ENCODE data around the gene ABCA12.

ABCA12 gene

DNA sequence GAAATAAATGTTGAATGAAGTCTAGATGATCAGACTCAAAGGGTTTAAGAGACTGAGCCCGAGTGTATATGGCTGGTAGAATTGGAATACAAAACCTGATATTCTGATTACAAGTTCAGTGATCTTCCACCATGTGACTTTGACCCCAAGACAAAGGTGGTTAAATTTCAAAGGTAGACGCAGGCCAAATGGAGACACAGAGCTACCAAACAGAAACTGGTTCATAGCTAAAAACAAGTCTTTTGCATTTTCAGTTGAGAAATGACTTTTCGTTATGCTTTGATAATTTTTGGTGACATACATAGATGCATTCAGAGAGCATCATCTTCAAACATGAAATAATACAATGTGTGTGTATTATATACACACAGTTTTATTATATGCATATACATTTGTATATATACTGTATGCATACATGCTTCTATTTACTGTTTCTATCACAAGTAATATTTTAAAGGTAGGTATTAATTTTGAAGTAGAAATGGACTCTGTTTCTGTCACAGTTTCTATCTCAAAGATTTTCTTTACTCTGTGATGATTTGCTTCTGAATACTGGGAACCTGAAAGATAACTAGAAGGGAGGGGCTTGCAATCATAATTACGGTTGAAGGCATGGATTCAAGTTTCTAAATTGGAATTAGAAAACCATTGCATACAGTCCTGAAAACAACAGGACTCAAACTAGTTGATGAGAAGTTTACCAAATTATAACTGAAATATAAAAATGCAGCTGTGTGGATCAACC is 142.3 kb downstream of the ABCA12 start:
- Histone ChIP-seq H3K9me3 (ENCODE audit: control insufficient read depth in 2 of 2, low read length in 2 of 2) (no peaks in the 10 kb centered on the region), H3K4me1 (ENCODE audit: control insufficient read depth in 2 of 2, insufficient read depth in 2 of 2, low read length in 2 of 2) (no peaks in the 10 kb centered on the region), H3K9ac (ENCODE audit: low read depth in 1 of 2, low read length in 2 of 2) (no peak overlapping the region), H3K27me3 (ENCODE audit: control insufficient read depth in 2 of 2, insufficient read depth in 2 of 2, low read length in 2 of 2) (no peaks in the 10 kb centered on the region), H3K36me3 (ENCODE audit: control insufficient read depth in 2 of 2, insufficient read depth in 2 of 2, low read length in 2 of 2) (no peaks in the 10 kb centered on the region), H3K4me3 (ENCODE audit: low read length in 2 of 2) (no peak overlapping the region), H3K27ac (ENCODE audit: low read depth in 2 of 2, low read length in 2 of 2) (no peak overlapping the region)

DNA sequence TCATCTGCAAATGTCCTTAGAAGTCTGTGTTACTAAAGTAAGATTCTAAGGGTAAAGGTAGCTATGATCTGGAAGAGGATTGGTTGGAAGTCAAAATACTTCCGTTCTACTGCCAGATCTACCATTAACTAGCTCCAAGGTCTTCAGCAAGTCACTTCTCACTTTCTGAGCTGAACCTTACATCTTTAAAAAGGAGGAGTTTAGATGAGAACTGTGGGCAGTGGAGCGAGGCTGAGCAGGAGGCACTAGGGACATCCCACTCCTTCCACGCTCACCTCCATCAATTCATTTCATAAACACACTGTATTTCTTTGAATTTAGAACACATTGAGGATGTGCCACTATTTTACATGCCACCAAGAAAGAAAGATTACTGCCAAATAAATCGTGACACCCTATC is 143.0 kb downstream of the ABCA12 start:
- Histone ChIP-seq H3K9me3 (ENCODE audit: control insufficient read depth in 2 of 2, low read length in 2 of 2) (no peaks in the 10 kb centered on the region), H3K27ac (ENCODE audit: low read depth in 2 of 2, low read length in 2 of 2) (no peak overlapping the region), H3K27me3 (ENCODE audit: control insufficient read depth in 2 of 2, insufficient read depth in 2 of 2, low read length in 2 of 2) (no peaks in the 10 kb centered on the region)

GRCh38 chr2:214992911-214993310 is 145.5 kb downstream of the ABCA12 start:
- no peak overlapping the region for H3K27ac ChIP-seq (ENCODE audit: low read depth in 2 of 2, low read length in 2 of 2)
- no peaks in the 10 kb centered on the region for H3K27me3 ChIP-seq (ENCODE audit: control insufficient read depth in 2 of 2, insufficient read depth in 2 of 2, low read length in 2 of 2)
- H3K4me3 ChIP-seq (ENCODE audit: low read length in 2 of 2) = no peak overlapping the region
- H3K36me3 ChIP-seq (ENCODE audit: control insufficient read depth in 2 of 2, insufficient read depth in 2 of 2, low read length in 2 of 2) = no peaks in the 10 kb centered on the region
- no peak overlapping the region for H3K9ac ChIP-seq (ENCODE audit: low read depth in 1 of 2, low read length in 2 of 2)
- no peaks in the 10 kb centered on the region for H3K4me1 ChIP-seq (ENCODE audit: control insufficient read depth in 2 of 2, insufficient read depth in 2 of 2, low read length in 2 of 2)
- no peaks in the 10 kb centered on the region for H3K9me3 ChIP-seq (ENCODE audit: control insufficient read depth in 2 of 2, low read length in 2 of 2)

More for the DNA sequence above, 143.0 kb downstream of the ABCA12 start:
- no peaks in the 10 kb centered on the region for H3K4me1 ChIP-seq (ENCODE audit: control insufficient read depth in 2 of 2, insufficient read depth in 2 of 2, low read length in 2 of 2)
- no peak overlapping the region for H3K4me3 ChIP-seq (ENCODE audit: low read length in 2 of 2)
- no peaks in the 10 kb centered on the region for H3K36me3 ChIP-seq (ENCODE audit: control insufficient read depth in 2 of 2, insufficient read depth in 2 of 2, low read length in 2 of 2)
- no peak overlapping the region for H3K9ac ChIP-seq (ENCODE audit: low read depth in 1 of 2, low read length in 2 of 2)

DNA sequence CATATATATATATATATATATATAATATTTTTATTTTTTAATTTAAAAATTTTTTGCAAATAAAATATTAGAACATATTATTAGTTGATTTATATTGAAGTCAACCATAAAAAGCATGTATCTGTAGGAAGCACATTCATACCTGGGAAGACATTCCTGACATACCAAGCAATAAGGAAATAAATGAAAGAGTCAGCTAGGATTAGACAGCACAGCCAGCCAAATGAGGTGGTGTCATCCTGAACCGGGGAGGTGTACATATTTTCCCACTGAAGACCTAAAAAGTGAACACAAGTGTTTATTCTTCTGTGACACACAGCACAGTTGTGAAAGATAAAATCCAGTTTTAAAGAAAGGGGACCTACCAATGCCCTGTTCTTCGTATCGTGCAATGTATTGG is 149.2 kb downstream of the ABCA12 start:
- Histone ChIP-seq H3K9ac (ENCODE audit: low read depth in 1 of 2, low read length in 2 of 2) (no peak overlapping the region), H3K9me3 (ENCODE audit: control insufficient read depth in 2 of 2, low read length in 2 of 2) (no peaks in the 10 kb centered on the region)

DNA sequence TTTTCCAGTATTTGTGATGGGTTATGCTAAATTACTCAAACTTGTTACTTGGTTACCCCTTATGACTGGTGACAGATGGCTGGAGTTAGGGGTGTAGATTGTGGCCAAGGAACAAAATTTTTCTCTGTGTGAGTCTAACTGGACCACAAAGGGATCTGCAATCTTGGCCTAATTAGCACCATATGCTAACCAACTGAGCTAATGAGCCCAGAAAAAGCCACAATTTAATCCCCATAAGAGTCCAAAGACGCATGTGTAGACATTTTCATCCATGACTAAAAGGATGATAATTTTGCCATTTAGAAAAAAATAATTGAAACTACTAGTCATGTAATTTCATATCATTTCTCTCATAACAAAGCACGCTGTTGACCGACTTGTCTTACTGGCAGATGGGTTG is 151.2 kb downstream of the ABCA12 start:
- no peaks in the 10 kb centered on the region for H3K9me3 ChIP-seq (ENCODE audit: control insufficient read depth in 2 of 2, low read length in 2 of 2)
- H3K27ac ChIP-seq (ENCODE audit: low read depth in 2 of 2, low read length in 2 of 2) = no peak overlapping the region
- H3K36me3 ChIP-seq (ENCODE audit: control insufficient read depth in 2 of 2, insufficient read depth in 2 of 2, low read length in 2 of 2) = no peaks in the 10 kb centered on the region
- H3K27me3 ChIP-seq (ENCODE audit: control insufficient read depth in 2 of 2, insufficient read depth in 2 of 2, low read length in 2 of 2) = no peaks in the 10 kb centered on the region
- no peak overlapping the region for H3K9ac ChIP-seq (ENCODE audit: low read depth in 1 of 2, low read length in 2 of 2)
- H3K4me1 ChIP-seq (ENCODE audit: control insufficient read depth in 2 of 2, insufficient read depth in 2 of 2, low read length in 2 of 2) = no peaks in the 10 kb centered on the region
- no peak overlapping the region for H3K4me3 ChIP-seq (ENCODE audit: low read length in 2 of 2)

More for the DNA sequence above, 149.2 kb downstream of the ABCA12 start:
- Histone ChIP-seq H3K4me1 (ENCODE audit: control insufficient read depth in 2 of 2, insufficient read depth in 2 of 2, low read length in 2 of 2) (no peaks in the 10 kb centered on the region), H3K27ac (ENCODE audit: low read depth in 2 of 2, low read length in 2 of 2) (no peak overlapping the region), H3K27me3 (ENCODE audit: control insufficient read depth in 2 of 2, insufficient read depth in 2 of 2, low read length in 2 of 2) (no peaks in the 10 kb centered on the region), H3K36me3 (ENCODE audit: control insufficient read depth in 2 of 2, insufficient read depth in 2 of 2, low read length in 2 of 2) (no peaks in the 10 kb centered on the region), H3K4me3 (ENCODE audit: low read length in 2 of 2) (no peak overlapping the region)

GRCh38 chr2:214985619-214986018 is 152.8 kb downstream of the ABCA12 start:
- Histone ChIP-seq H3K9ac (ENCODE audit: low read depth in 1 of 2, low read length in 2 of 2) (no peak overlapping the region), H3K4me1 (ENCODE audit: control insufficient read depth in 2 of 2, insufficient read depth in 2 of 2, low read length in 2 of 2) (no peaks in the 10 kb centered on the region), H3K27me3 (ENCODE audit: control insufficient read depth in 2 of 2, insufficient read depth in 2 of 2, low read length in 2 of 2) (no peaks in the 10 kb centered on the region), H3K9me3 (ENCODE audit: control insufficient read depth in 2 of 2, low read length in 2 of 2) (no peaks in the 10 kb centered on the region), H3K27ac (ENCODE audit: low read depth in 2 of 2, low read length in 2 of 2) (no peak overlapping the region), H3K4me3 (ENCODE audit: low read length in 2 of 2) (no peak overlapping the region), H3K36me3 (ENCODE audit: control insufficient read depth in 2 of 2, insufficient read depth in 2 of 2, low read length in 2 of 2) (no peaks in the 10 kb centered on the region)

DNA sequence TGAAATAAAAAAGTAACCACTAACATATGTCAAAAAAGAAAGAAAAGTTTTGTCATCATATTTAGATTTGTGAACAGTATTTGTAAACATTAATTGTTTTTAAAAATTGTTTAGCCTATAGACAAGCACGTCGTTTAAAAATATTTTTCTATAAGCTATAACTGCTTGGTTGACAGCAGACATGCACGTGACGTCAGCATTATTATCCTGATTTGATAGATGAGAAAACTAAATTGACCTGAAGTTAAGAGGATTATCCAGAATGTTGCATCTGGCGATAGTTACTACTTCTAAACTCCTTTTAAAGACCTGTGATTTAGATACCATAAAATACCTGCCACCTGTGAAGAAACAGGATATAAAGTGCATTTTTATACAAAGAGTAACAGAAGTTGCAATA is 172.0 kb downstream of the ABCA12 start:
- no peaks in the 10 kb centered on the region for H3K9me3 ChIP-seq (ENCODE audit: control insufficient read depth in 2 of 2, low read length in 2 of 2)
- H3K36me3 ChIP-seq (ENCODE audit: control insufficient read depth in 2 of 2, insufficient read depth in 2 of 2, low read length in 2 of 2) = no peaks in the 10 kb centered on the region
- no peak overlapping the region for H3K4me3 ChIP-seq (ENCODE audit: low read length in 2 of 2)
- no peaks in the 10 kb centered on the region for H3K4me1 ChIP-seq (ENCODE audit: control insufficient read depth in 2 of 2, insufficient read depth in 2 of 2, low read length in 2 of 2)
- no peak overlapping the region for H3K9ac ChIP-seq (ENCODE audit: low read depth in 1 of 2, low read length in 2 of 2)
- no peak overlapping the region for H3K27ac ChIP-seq (ENCODE audit: low read depth in 2 of 2, low read length in 2 of 2)
- no peaks in the 10 kb centered on the region for H3K27me3 ChIP-seq (ENCODE audit: control insufficient read depth in 2 of 2, insufficient read depth in 2 of 2, low read length in 2 of 2)

DNA sequence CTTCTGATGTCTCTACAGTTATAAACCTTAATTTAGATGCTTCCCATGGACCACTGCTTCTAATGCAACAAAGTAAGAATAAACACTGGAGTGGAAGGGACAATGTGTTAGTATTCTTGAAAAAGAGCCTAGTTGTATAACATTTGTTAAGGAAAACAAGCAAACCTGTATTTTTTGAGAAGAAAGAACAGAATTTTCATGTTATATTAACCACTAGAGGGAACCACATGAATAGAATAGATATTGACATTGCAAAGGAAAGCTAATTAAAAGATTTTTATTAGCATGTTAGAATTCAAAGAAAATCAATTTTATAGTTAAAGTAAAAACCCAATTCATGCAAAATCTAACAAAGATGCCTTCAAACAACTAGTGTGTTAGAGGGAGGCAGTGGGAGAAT is 177.7 kb downstream of the ABCA12 start:
- no peak overlapping the region for H3K27ac ChIP-seq (ENCODE audit: low read depth in 2 of 2, low read length in 2 of 2)
- no peaks in the 10 kb centered on the region for H3K4me1 ChIP-seq (ENCODE audit: control insufficient read depth in 2 of 2, insufficient read depth in 2 of 2, low read length in 2 of 2)
- H3K9ac ChIP-seq (ENCODE audit: low read depth in 1 of 2, low read length in 2 of 2) = no peak overlapping the region
- no peaks in the 10 kb centered on the region for H3K27me3 ChIP-seq (ENCODE audit: control insufficient read depth in 2 of 2, insufficient read depth in 2 of 2, low read length in 2 of 2)
- no peaks in the 10 kb centered on the region for H3K9me3 ChIP-seq (ENCODE audit: control insufficient read depth in 2 of 2, low read length in 2 of 2)
- no peaks in the 10 kb centered on the region for H3K36me3 ChIP-seq (ENCODE audit: control insufficient read depth in 2 of 2, insufficient read depth in 2 of 2, low read length in 2 of 2)
- H3K4me3 ChIP-seq (ENCODE audit: low read length in 2 of 2) = no peak overlapping the region

DNA sequence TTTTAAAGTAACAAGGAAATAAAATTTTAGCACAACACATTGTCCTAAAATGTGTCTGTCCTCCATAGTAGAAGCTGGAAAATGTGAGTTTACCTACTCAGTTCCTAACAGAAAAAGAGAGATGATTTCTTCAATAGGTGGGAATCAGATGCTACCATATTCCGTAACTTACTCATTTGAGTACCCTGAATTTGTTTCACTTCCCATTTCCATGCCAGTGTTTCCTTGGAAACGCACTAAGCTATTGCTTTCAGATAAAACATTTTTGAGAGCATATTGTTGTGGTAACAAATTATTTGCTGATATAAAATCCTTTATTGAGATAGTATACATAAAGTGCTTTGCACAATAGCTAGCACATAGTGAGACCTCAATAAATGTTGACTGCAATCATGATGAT is 191.5 kb downstream of the ABCA12 start:
- Histone ChIP-seq H3K27ac (ENCODE audit: low read depth in 2 of 2, low read length in 2 of 2) (no peak overlapping the region), H3K9ac (ENCODE audit: low read depth in 1 of 2, low read length in 2 of 2) (no peak overlapping the region), H3K36me3 (ENCODE audit: control insufficient read depth in 2 of 2, insufficient read depth in 2 of 2, low read length in 2 of 2) (no peaks in the 10 kb centered on the region), H3K4me3 (ENCODE audit: low read length in 2 of 2) (no peak overlapping the region), H3K27me3 (ENCODE audit: control insufficient read depth in 2 of 2, insufficient read depth in 2 of 2, low read length in 2 of 2) (no peaks in the 10 kb centered on the region), H3K9me3 (ENCODE audit: control insufficient read depth in 2 of 2, low read length in 2 of 2) (no peaks in the 10 kb centered on the region), H3K4me1 (ENCODE audit: control insufficient read depth in 2 of 2, insufficient read depth in 2 of 2, low read length in 2 of 2) (no peaks in the 10 kb centered on the region)

DNA sequence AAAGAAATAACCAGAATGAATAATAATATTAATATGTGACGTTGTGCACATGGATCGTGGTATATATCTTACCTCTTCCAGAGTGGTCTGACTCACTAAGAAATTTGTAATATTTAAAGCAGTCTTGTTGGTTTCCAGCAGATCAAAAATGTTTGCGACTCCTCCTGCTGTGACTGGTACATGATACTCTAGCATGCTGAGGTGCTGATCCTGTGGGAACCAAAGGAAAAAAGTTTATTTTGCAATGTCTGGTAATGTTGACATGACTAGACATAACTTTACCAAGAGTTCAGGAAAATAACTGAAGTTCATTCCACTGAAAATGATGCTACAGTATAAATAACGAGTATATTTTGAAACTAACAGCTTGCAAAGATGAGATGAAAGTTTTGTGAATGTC is 204.4 kb downstream of the ABCA12 start:
- H3K9ac ChIP-seq (ENCODE audit: low read depth in 1 of 2, low read length in 2 of 2) = no peak overlapping the region
- no peaks in the 10 kb centered on the region for H3K9me3 ChIP-seq (ENCODE audit: control insufficient read depth in 2 of 2, low read length in 2 of 2)
- no peak overlapping the region for H3K4me3 ChIP-seq (ENCODE audit: low read length in 2 of 2)
- H3K27me3 ChIP-seq (ENCODE audit: control insufficient read depth in 2 of 2, insufficient read depth in 2 of 2, low read length in 2 of 2) = no peaks in the 10 kb centered on the region
- no peak overlapping the region for H3K27ac ChIP-seq (ENCODE audit: low read depth in 2 of 2, low read length in 2 of 2)
- H3K36me3 ChIP-seq (ENCODE audit: control insufficient read depth in 2 of 2, insufficient read depth in 2 of 2, low read length in 2 of 2) = no peaks in the 10 kb centered on the region
- H3K4me1 ChIP-seq (ENCODE audit: control insufficient read depth in 2 of 2, insufficient read depth in 2 of 2, low read length in 2 of 2) = no peaks in the 10 kb centered on the region
